ENCODE data around the gene ZFYVE28.

- TF ChIP-seq, protein P1, sequence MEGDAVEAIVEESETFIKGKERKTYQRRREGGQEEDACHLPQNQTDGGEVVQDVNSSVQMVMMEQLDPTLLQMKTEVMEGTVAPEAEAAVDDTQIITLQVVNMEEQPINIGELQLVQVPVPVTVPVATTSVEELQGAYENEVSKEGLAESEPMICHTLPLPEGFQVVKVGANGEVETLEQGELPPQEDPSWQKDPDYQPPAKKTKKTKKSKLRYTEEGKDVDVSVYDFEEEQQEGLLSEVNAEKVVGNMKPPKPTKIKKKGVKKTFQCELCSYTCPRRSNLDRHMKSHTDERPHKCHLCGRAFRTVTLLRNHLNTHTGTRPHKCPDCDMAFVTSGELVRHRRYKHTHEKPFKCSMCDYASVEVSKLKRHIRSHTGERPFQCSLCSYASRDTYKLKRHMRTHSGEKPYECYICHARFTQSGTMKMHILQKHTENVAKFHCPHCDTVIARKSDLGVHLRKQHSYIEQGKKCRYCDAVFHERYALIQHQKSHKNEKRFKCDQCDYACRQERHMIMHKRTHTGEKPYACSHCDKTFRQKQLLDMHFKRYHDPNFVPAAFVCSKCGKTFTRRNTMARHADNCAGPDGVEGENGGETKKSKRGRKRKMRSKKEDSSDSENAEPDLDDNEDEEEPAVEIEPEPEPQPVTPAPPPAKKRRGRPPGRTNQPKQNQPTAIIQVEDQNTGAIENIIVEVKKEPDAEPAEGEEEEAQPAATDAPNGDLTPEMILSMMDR (IDR thresholded peaks at IDR 0.05): no peak
- no peak for TF ChIP-seq POLR2A (IDR thresholded peaks at IDR 0.05)
These were observed 165.0 kb downstream of the ZFYVE28 start for GRCh38 chr4:2253160-2254084.

All from adrenal gland (tissue), 5 donors.